CD14-positive monocyte (primary cell): ENCODE data around the gene RAET1G. TPM values are rescaled to one million over a fixed set of nuclear protein-coding genes. Genes with fewer than 3 reads are reported as not detected.
A peak's percentile ranks its signal among the peaks of the same experiment; 100 is the strongest.

Experiments
- DNase-seq, 3 donors: peaks; one replicate each; pipeline ENCODE4 v3.0.0-alpha.2; 2011 to 2022
- H2AFZ ChIP-seq: 2 replicates; pipeline ENCODE4 v1.6.0; 2012; ENCODE audit warnings: mild to moderate bottlenecking, low read depth, low read length, inconsistent platforms; ENCODE audit not compliant: insufficient read depth, poor library complexity, severe bottlenecking
- H3K27ac ChIP-seq, 2 donors: 1 replicate in 1 of 2; 2 replicates in 1 of 2; pipeline ENCODE4 v1.5.1; 2012 to 2013; ENCODE audit warnings: low read length in 2 of 2, control low read depth in 1 of 2, inconsistent platforms in 1 of 2, low read depth in 1 of 2, mild to moderate bottlenecking in 1 of 2
- H3K27me3 ChIP-seq, 2 donors: one replicate each; pipeline versions ENCODE4 v1.6.0 to v1.6.1; 2011 to 2013; ENCODE audit warnings: low read length in 2 of 2; ENCODE audit not compliant: control insufficient read depth in 2 of 2, insufficient read depth in 2 of 2
- H3K36me3 ChIP-seq, 2 donors: replicated peaks in 1 of 2; 1 replicate in 1 of 2; 2 replicates in 1 of 2; pipeline versions ENCODE4 v1.5.1 to v1.6.1; 2012 to 2013; ENCODE audit warnings: low read length in 2 of 2, control low read depth in 1 of 2, inconsistent platforms in 1 of 2, mild to moderate bottlenecking in 1 of 2; ENCODE audit not compliant: insufficient read depth in 2 of 2, control insufficient read depth in 1 of 2
- H3K4me1 ChIP-seq, 2 donors: 1 replicate in 1 of 2; 2 replicates in 1 of 2; pipeline versions ENCODE4 v1.5.1 to v1.6.1; 2012 to 2013; ENCODE audit warnings: low read length in 2 of 2, control low read depth in 1 of 2, inconsistent platforms in 1 of 2, mild to moderate bottlenecking in 1 of 2, moderate library complexity in 1 of 2; ENCODE audit not compliant: insufficient read depth in 2 of 2, control insufficient read depth in 1 of 2
- H3K4me2 ChIP-seq: replicated peaks from 2 replicates; pipeline ENCODE3; 2012; ENCODE audit warnings: low read length, moderate library complexity, mild to moderate bottlenecking; ENCODE audit not compliant: poor library complexity, severe bottlenecking; ENCODE audit errors: extremely low read depth
- H3K4me3 ChIP-seq, 3 experiments: fragments of 200-600 bp in 1 of 3; sonication (generic) in 1 of 3; replicated peaks in 1 of 3; 1 replicate in 2 of 3; 2 replicates in 1 of 3; pipeline ENCODE4 v1.5.1; 2011 to 2013; ENCODE audit warnings: low read length in 3 of 3, mild to moderate bottlenecking in 3 of 3, control low read depth in 2 of 3, low read depth in 2 of 3, inconsistent platforms in 1 of 3, moderate library complexity in 1 of 3
- H3K79me2 ChIP-seq: 2 replicates; pipeline ENCODE4 v1.6.0; 2012; ENCODE audit warnings: mild to moderate bottlenecking, control low read depth, inconsistent platforms, low read length, moderate library complexity; ENCODE audit not compliant: insufficient read depth
- H3K9ac ChIP-seq: 2 replicates; pipeline ENCODE4 v1.6.0; 2017; ENCODE audit warnings: low read length, mild to moderate bottlenecking; ENCODE audit not compliant: insufficient read depth, poor library complexity, severe bottlenecking
- H3K9me3 ChIP-seq, 2 donors: replicated peaks in 1 of 2; 1 replicate in 1 of 2; 2 replicates in 1 of 2; pipeline versions ENCODE4 v1.5.1 to v1.6.1; 2012 to 2013; ENCODE audit warnings: low read length in 2 of 2, control low read depth in 1 of 2; ENCODE audit not compliant: control insufficient read depth in 1 of 2, insufficient read depth in 1 of 2
- H4K20me1 ChIP-seq: 2 replicates; pipeline ENCODE4 v1.6.0; 2012; ENCODE audit warnings: mild to moderate bottlenecking, low read length, control low read depth, moderate library complexity; ENCODE audit not compliant: insufficient read depth
- H3K27ac Mint-ChIP-seq, 7 donors: one replicate each; pipeline ENCODE4 v1.8.0; 2020; ENCODE audit warnings: mild to moderate bottlenecking in 7 of 7, mixed read lengths in 7 of 7, moderate library complexity in 6 of 7, inconsistent platforms in 2 of 7
- H3K27me3 Mint-ChIP-seq, 3 donors: one replicate each; pipeline ENCODE4 v1.8.0; 2021 to 2022; ENCODE audit warnings: low read depth in 3 of 3, mild to moderate bottlenecking in 3 of 3, mixed read lengths in 3 of 3, moderate library complexity in 3 of 3, inconsistent platforms in 1 of 3
- H3K36me3 Mint-ChIP-seq, 2 donors: one replicate each; pipeline ENCODE4 v1.8.0; 2020; ENCODE audit warnings: mixed read lengths in 2 of 2, inconsistent platforms in 1 of 2, mild to moderate bottlenecking in 1 of 2
- H3K4me1 Mint-ChIP-seq: one replicate; pipeline ENCODE4 v1.8.0; 2020; ENCODE audit warnings: mild to moderate bottlenecking, mixed read lengths
- H3K4me3 Mint-ChIP-seq, 2 donors: one replicate each; pipeline ENCODE4 v1.8.0; 2020; ENCODE audit warnings: mild to moderate bottlenecking in 2 of 2, mixed read lengths in 2 of 2, moderate library complexity in 1 of 2
- H3K9me3 Mint-ChIP-seq, 7 donors: one replicate each; pipeline ENCODE4 v1.8.0; 2020 to 2022; ENCODE audit warnings: mixed read lengths in 7 of 7, mild to moderate bottlenecking in 6 of 7, moderate library complexity in 6 of 7, inconsistent platforms in 2 of 7
- CTCF ChIP-seq: fragments of 200-600 bp; IDR thresholded peaks from one replicate; pipeline ENCODE4 v1.8.0; 2022; ENCODE audit warnings: antibody characterized with exemption, mild to moderate bottlenecking
- WGBS: methylation state at CpG from one replicate; pipeline ENCODE4 v1.1.5; 2013; ENCODE audit warnings: missing lambda C conversion rate; ENCODE audit not compliant: insufficient coverage; 5-methylcytosine and 5-hydroxymethylcytosine counted together
- intact Hi-C, 2 donors: fragments of 100-400 bp; cut with micrococcal nuclease; formaldehyde crosslinking; loops; one replicate each; pipeline versions ENCODE4 v1.15.0 to v1.15.1; 2023
- polyA plus RNA-seq, 3 donors: library from polyadenylated mRNA; depleted of rRNA in 1 of 3; unstranded in 2 of 3; stranded (reverse) in 1 of 3; fragments of 300-500 nt in 2 of 3; fragments of >200 nt in 1 of 3; fragmentation: Illumina TruSeq in 2 of 3; gene quantifications; 1 replicate in 2 of 3; 2 replicates in 1 of 3; pipeline ENCODE4 v1.2.3, GENCODE V29; 2012 to 2021

RAET1G gene
- polyA plus RNA-seq, 3 donors: not detected

GRCh38 chr6:149897015-149897697 is 25.8 kb downstream of the RAET1G start:
- peaks cover 0 to 9% (median 4%) of the 10 kb centered on the region in 3 donors for H3K27me3 Mint-ChIP-seq
- H3K27ac Mint-ChIP-seq: peak overlapping the region in 1 of 7 donors; percentile 78
- no peak overlapping the region for H3K4me2 ChIP-seq
- no peak overlapping the region for H2AFZ ChIP-seq
- no peak overlapping the region for H3K27ac ChIP-seq
- no peaks in the 10 kb centered on the region for H3K9me3 Mint-ChIP-seq
- H4K20me1 ChIP-seq: no peaks in the 10 kb centered on the region
- H3K4me3 Mint-ChIP-seq: peak overlapping the region in 1 of 2 donors; percentile 37
- TF ChIP-seq CTCF: no peak
- H3K36me3 Mint-ChIP-seq: no peaks in the 10 kb centered on the region
- DNase-seq: no peak
- intact Hi-C loops: no loop called here
- H3K79me2 ChIP-seq: no peaks in the 10 kb centered on the region
- H3K9me3 ChIP-seq: no peaks in the 10 kb centered on the region
- H3K27me3 ChIP-seq: no peaks in the 10 kb centered on the region
- H3K9ac ChIP-seq: no peak overlapping the region
- no peaks in the 10 kb centered on the region for H3K36me3 ChIP-seq
- WGBS: 85% methylated on average over 6 of the region's 13 CpGs
- H3K4me1 ChIP-seq: peaks cover 0 to 18% of the 10 kb centered on the region in 2 donors
- H3K4me1 Mint-ChIP-seq: peaks cover 15% of the 10 kb centered on the region
- H3K4me3 ChIP-seq: no peak overlapping the region

GRCh38 chr6:149896491-149896890 is 26.4 kb downstream of the RAET1G start:
- intact Hi-C loops: no loop called here
- H3K27ac Mint-ChIP-seq: no peak overlapping the region
- Histone ChIP-seq H4K20me1 (no peaks in the 10 kb centered on the region), H3K27me3 (no peaks in the 10 kb centered on the region), H3K9me3 (no peaks in the 10 kb centered on the region), H3K27ac (no peak overlapping the region), H3K79me2 (no peaks in the 10 kb centered on the region), H3K9ac (no peak overlapping the region), H3K4me3 (no peak overlapping the region), H3K36me3 (no peaks in the 10 kb centered on the region), H3K4me2 (no peak overlapping the region), H2AFZ (no peak overlapping the region), H3K4me1 (peaks cover 0 to 18% of the 10 kb centered on the region in 2 donors)
- peaks cover 0 to 7% (median 4%) of the 10 kb centered on the region in 3 donors for H3K27me3 Mint-ChIP-seq
- H3K4me1 Mint-ChIP-seq: peaks cover 15% of the 10 kb centered on the region
- WGBS: 75% methylated on average over 2 of the region's 3 CpGs
- TF ChIP-seq CTCF: no peak
- no peak overlapping the region for H3K4me3 Mint-ChIP-seq
- DNase-seq: no peak
- peaks cover 0 to 3% (median 0%) of the 10 kb centered on the region in 7 donors for H3K9me3 Mint-ChIP-seq
- H3K36me3 Mint-ChIP-seq: no peaks in the 10 kb centered on the region
